GM06990 (cell line): ENCODE data around the gene GREM2.

Experiments
- DNase-seq: peaks from one replicate; pipeline ENCODE4 v3.0.0-alpha.2; 2011; ENCODE audit not compliant: insufficient read length; ENCODE audit errors: extremely low read depth
- H3K27me3 ChIP-seq: replicated peaks from 2 replicates; pipeline ENCODE4 v1.6.0; 2011; ENCODE audit warnings: low read length; ENCODE audit not compliant: control insufficient read depth, insufficient read depth
- H3K36me3 ChIP-seq: 2 replicates; pipeline ENCODE4 v1.5.1; 2011; ENCODE audit warnings: low read length; ENCODE audit not compliant: control insufficient read depth, insufficient read depth
- H3K4me3 ChIP-seq: replicated peaks from 2 replicates; pipeline ENCODE4 v1.5.1; 2011; ENCODE audit warnings: low read depth, mild to moderate bottlenecking, control low read depth, low read length
- CTCF ChIP-seq: IDR thresholded peaks from 2 replicates; pipeline ENCODE4 v1.5.1; 2011; ENCODE audit warnings: low read length, control low read depth, mild to moderate bottlenecking, inconsistent platforms; ENCODE audit not compliant: insufficient read depth, poor library complexity, severe bottlenecking

Gene GREM2

GRCh38 chr1:240457203-240457602, 154.8 kb downstream of the GREM2 start:
- no peak overlapping the region for H3K4me3 ChIP-seq
- TF ChIP-seq CTCF = no peak
- H3K27me3 ChIP-seq = no peaks in the 10 kb centered on the region
- DNase-seq = no peak
- no peaks in the 10 kb centered on the region for H3K36me3 ChIP-seq

GRCh38 chr1:240455228-240455821, 156.6 kb downstream of the GREM2 start:
- Histone ChIP-seq H3K36me3 (no peaks in the 10 kb centered on the region), H3K4me3 (no peak overlapping the region), H3K27me3 (no peaks in the 10 kb centered on the region)
- no peak for DNase-seq
- TF ChIP-seq CTCF = no peak

- TF ChIP-seq CTCF = no peak
- H3K4me3 ChIP-seq = no peak overlapping the region
- no peaks in the 10 kb centered on the region for H3K36me3 ChIP-seq
- no peaks in the 10 kb centered on the region for H3K27me3 ChIP-seq
- DNase-seq = no peak
Measured at GRCh38 chr1:240445369-240445768, 166.6 kb downstream of the GREM2 start.

- no peak for DNase-seq
- H3K4me3 ChIP-seq = no peak overlapping the region
- H3K36me3 ChIP-seq = no peaks in the 10 kb centered on the region
- H3K27me3 ChIP-seq = no peaks in the 10 kb centered on the region
- no peak for TF ChIP-seq CTCF
Measured at GRCh38 chr1:240441669-240442068, 170.3 kb downstream of the GREM2 start.
